ENCODE data around the gene CDK14. TPM values are rescaled to one million over a fixed set of nuclear protein-coding genes. Genes with fewer than 3 reads are reported as not detected.
A peak's percentile ranks its signal among the peaks of the same experiment; 100 is the strongest.

The CDK14 gene
- total and polyA plus RNA-seq, 10 of the 15 experiments (the other 5 are each of a cell fraction or from before 2014, with no cell fraction given) = 6.5 to 61.3 (median 24.2) TPM

GRCh38 chr7:90994121-90994520 lies 398.0 kb downstream of the CDK14 start:
- H4K20me1 ChIP-seq (ENCODE audit: control insufficient read depth, insufficient read depth) = no peaks in the 10 kb centered on the region
- no peak for ATAC-seq
- no peaks in the 10 kb centered on the region for H3K4me1 ChIP-seq (ENCODE audit: control insufficient read depth, insufficient read depth, low read length)
- H3K4me3 ChIP-seq = no peak overlapping the region
- no peaks in the 10 kb centered on the region for H3K36me3 ChIP-seq (ENCODE audit: control insufficient read depth in 2 of 2, insufficient read depth in 2 of 2, low read length in 1 of 2)
- intact Hi-C loops (cut with micrococcal nuclease; ENCODE audit: unreplicated experiment) = no loop called here
- WGBS (ENCODE audit: insufficient coverage, insufficient replicate concordance, low lambda C conversion rate, missing lambda C conversion rate) = 67% methylated on average over 2 of the region's 2 CpGs
- POLR2A ChIA-PET = no interaction called here
- in situ Hi-C loops (cut with MboI) = no loop called here
- FAIRE-seq = no peak
- RAD21 ChIA-PET (ENCODE audit: unreplicated experiment) = no interaction called here
- H3K27me3 ChIP-seq (replicated peaks in 1 of 2; ENCODE audit: control insufficient read depth in 2 of 2, insufficient read depth in 2 of 2, low read length in 1 of 2) = no peaks in the 10 kb centered on the region
- SMC1A ChIA-PET (ENCODE audit: uncharacterized antibody, unreplicated experiment) = interaction anchor here (0.9 kb wide), 1 partner anchor 539 kb away, joined by 4 read pairs; no protein-coding TSS in a partner anchor
- BruUV-seq (replicated peaks) = no TSS peak
- no peak for DNase-seq (ENCODE audit: low read depth, low spot score)
- CTCF ChIA-PET = interaction anchor here (1.0 kb wide), 1 partner anchor 40 kb away, joined by 3 read pairs; no protein-coding TSS in a partner anchor
- no peak overlapping the region for H3K27ac ChIP-seq (ENCODE audit: control insufficient read depth, insufficient read depth)
- H2AFZ ChIP-seq (ENCODE audit: control insufficient read depth, low read depth, low read length) = no peak overlapping the region
- H3K9ac ChIP-seq (ENCODE audit: control insufficient read depth, insufficient read depth, low read length) = no peak overlapping the region
- peak; percentile 17; the same call in 1 of the 2 replicates for TF ChIP-seq RUNX3 (IDR thresholded peaks at IDR 0.05; ENCODE audit: low read length)
- TF ChIP-seq, protein P1, sequence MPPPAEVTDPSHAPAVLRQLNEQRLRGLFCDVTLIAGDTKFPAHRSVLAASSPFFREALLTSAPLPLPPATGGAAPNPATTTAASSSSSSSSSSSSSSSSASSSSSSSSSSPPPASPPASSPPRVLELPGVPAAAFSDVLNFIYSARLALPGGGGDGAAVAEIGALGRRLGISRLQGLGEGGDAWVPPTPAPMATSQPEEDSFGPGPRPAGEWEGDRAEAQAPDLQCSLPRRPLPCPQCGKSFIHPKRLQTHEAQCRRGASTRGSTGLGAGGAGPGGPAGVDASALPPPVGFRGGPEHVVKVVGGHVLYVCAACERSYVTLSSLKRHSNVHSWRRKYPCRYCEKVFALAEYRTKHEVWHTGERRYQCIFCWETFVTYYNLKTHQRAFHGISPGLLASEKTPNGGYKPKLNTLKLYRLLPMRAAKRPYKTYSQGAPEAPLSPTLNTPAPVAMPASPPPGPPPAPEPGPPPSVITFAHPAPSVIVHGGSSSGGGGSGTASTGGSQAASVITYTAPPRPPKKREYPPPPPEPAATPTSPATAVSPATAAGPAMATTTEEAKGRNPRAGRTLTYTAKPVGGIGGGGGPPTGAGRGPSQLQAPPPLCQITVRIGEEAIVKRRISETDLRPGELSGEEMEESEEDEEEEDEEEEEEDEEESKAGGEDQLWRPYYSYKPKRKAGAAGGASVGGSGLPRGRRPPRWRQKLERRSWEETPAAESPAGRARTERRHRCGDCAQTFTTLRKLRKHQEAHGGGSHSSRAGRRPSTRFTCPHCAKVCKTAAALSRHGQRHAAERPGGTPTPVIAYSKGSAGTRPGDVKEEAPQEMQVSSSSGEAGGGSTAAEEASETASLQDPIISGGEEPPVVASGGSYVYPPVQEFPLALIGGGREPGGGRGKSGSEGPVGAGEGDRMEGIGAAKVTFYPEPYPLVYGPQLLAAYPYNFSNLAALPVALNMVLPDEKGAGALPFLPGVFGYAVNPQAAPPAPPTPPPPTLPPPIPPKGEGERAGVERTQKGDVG (CRISPR knock-in tag; IDR thresholded peaks at IDR 0.05) = no peak
- no peak overlapping the region for H3K4me2 ChIP-seq (ENCODE audit: control insufficient read depth, insufficient read depth)
- H3K9me3 ChIP-seq (replicated peaks; ENCODE audit: control insufficient read depth, insufficient read depth, low read length) = no peaks in the 10 kb centered on the region
- H3K79me2 ChIP-seq (ENCODE audit: control insufficient read depth, insufficient read depth, low read length) = no peaks in the 10 kb centered on the region

DNA sequence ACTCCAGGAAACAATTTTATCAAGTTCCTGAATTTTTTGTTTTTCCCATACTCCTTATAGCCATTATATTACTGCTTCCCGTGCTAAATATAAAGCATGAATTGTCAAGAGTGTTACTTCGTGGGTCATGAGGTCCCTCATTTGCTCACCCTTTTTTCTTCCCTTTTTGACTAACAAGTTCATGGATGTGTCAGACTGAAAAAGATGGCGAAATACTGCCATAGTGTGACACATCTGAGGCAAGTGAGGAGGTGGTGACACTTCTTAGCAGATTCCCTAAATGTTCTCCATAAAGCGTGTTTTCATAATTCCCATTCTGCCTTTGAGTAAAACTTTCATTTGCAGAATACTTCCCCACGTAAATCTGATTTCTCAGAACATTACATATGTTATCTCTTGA lies 398.5 kb downstream of the CDK14 start:
- intact Hi-C loops (cut with micrococcal nuclease; ENCODE audit: unreplicated experiment) = no loop called here
- TF ChIP-seq NR2C2 (IDR thresholded peaks at IDR 0.05; ENCODE audit: borderline replicate concordance, control insufficient read depth, insufficient read length, low read depth) (no peak), MAX (IDR thresholded peaks at IDR 0.05; ENCODE audit: low read depth, low read length) (no peak)
- ChIA-PET POLR2A (no interaction called here), SMC1A (ENCODE audit: uncharacterized antibody, unreplicated experiment) (interaction anchor here (0.9 kb wide), 1 partner anchor 539 kb away, joined by 4 read pairs; no protein-coding TSS in a partner anchor), CTCF (interaction anchor here (1.0 kb wide), 1 partner anchor 39 kb away, joined by 3 read pairs; no protein-coding TSS in a partner anchor), RAD21 (ENCODE audit: unreplicated experiment) (no interaction called here)
- in situ Hi-C loops (cut with MboI) = no loop called here
- no peak overlapping the region for H3K4me2 ChIP-seq (ENCODE audit: control insufficient read depth, insufficient read depth)
- no peak overlapping the region for H2AFZ ChIP-seq (ENCODE audit: control insufficient read depth, low read depth, low read length)
- H3K27me3 ChIP-seq (replicated peaks in 1 of 2; ENCODE audit: control insufficient read depth in 2 of 2, insufficient read depth in 2 of 2, low read length in 1 of 2) = no peaks in the 10 kb centered on the region
- H3K27ac ChIP-seq (ENCODE audit: control insufficient read depth, insufficient read depth) = no peak overlapping the region
- 51% methylated on average over 5 of the region's 5 CpGs for WGBS (ENCODE audit: insufficient coverage, insufficient replicate concordance, low lambda C conversion rate, missing lambda C conversion rate)
- DNase-seq (ENCODE audit: low read depth, low spot score) (no peak), FAIRE-seq (no peak), ATAC-seq (no peak)
- no peaks in the 10 kb centered on the region for H3K9me3 ChIP-seq (replicated peaks; ENCODE audit: control insufficient read depth, insufficient read depth, low read length)
- no TSS peak for BruUV-seq (replicated peaks)
- no peak overlapping the region for H3K4me3 ChIP-seq
- H4K20me1 ChIP-seq (ENCODE audit: control insufficient read depth, insufficient read depth) = no peaks in the 10 kb centered on the region
- H3K36me3 ChIP-seq (ENCODE audit: control insufficient read depth in 2 of 2, insufficient read depth in 2 of 2, low read length in 1 of 2) = no peaks in the 10 kb centered on the region
- no peaks in the 10 kb centered on the region for H3K4me1 ChIP-seq (ENCODE audit: control insufficient read depth, insufficient read depth, low read length)
- H3K9ac ChIP-seq (ENCODE audit: control insufficient read depth, insufficient read depth, low read length) = no peak overlapping the region
- H3K79me2 ChIP-seq (ENCODE audit: control insufficient read depth, insufficient read depth, low read length) = no peaks in the 10 kb centered on the region

All from GM12878 (cell line).